ENCODE data around the gene PDCD2L.
"Not testable (repeated sequence)": the region's sequence is repeated elsewhere in the genome, so short reads cannot be mapped to it uniquely, and the experiment has no call there.

Gene PDCD2L

GRCh38 chr19:34373601-34374288 is 30.5 kb upstream of the PDCD2L start:
- no peak for DNase-seq (ENCODE audit: low read depth in 2 of 2)

- DNase-seq (ENCODE audit: low read depth in 2 of 2), result no peak
Measured at GRCh38 chr19:34375598-34375997, 28.6 kb upstream of the PDCD2L start.

GRCh38 chr19:34380639-34381241 is 23.5 kb upstream of the PDCD2L start:
- DNase-seq (ENCODE audit: low read depth in 2 of 2), result no peak

GRCh38 chr19:34381399-34382251 is 22.6 kb upstream of the PDCD2L start:
- no peak for DNase-seq (ENCODE audit: low read depth in 2 of 2)

- no peak for DNase-seq (ENCODE audit: low read depth in 2 of 2)
Measured at GRCh38 chr19:34382471-34382870, 21.7 kb upstream of the PDCD2L start.

GRCh38 chr19:34383599-34383998 is 20.6 kb upstream of the PDCD2L start:
- no peak for DNase-seq (ENCODE audit: low read depth in 2 of 2)

GRCh38 chr19:34386645-34387445 is 17.4 kb upstream of the PDCD2L start:
- no peak for DNase-seq (ENCODE audit: low read depth in 2 of 2)

- no peak for DNase-seq (ENCODE audit: low read depth in 2 of 2)
Measured at GRCh38 chr19:34387446-34387810, 16.8 kb upstream of the PDCD2L start.

GRCh38 chr19:34388745-34389144 is 15.5 kb upstream of the PDCD2L start:
- DNase-seq (ENCODE audit: low read depth in 2 of 2), result not testable (repeated sequence)

GRCh38 chr19:34391813-34392212 is 12.4 kb upstream of the PDCD2L start:
- no peak for DNase-seq (ENCODE audit: low read depth in 2 of 2)

GRCh38 chr19:34393031-34393430 is 11.2 kb upstream of the PDCD2L start:
- DNase-seq (ENCODE audit: low read depth in 2 of 2), result no peak

GRCh38 chr19:34393629-34394028 is 10.6 kb upstream of the PDCD2L start:
- DNase-seq (ENCODE audit: low read depth in 2 of 2), result no peak

GRCh38 chr19:34397853-34398252 is 6.3 kb upstream of the PDCD2L start:
- DNase-seq (ENCODE audit: low read depth in 2 of 2), result no peak

GRCh38 chr19:34399886-34400285 is 4.3 kb upstream of the PDCD2L start:
- no peak for DNase-seq (ENCODE audit: low read depth in 2 of 2)

GRCh38 chr19:34400844-34401243 is 3.4 kb upstream of the PDCD2L start:
- DNase-seq (ENCODE audit: low read depth in 2 of 2), result not testable (repeated sequence)

- no peak for DNase-seq (ENCODE audit: low read depth in 2 of 2)
Measured at GRCh38 chr19:34402074-34402600, 2.1 kb upstream of the PDCD2L start.

- DNase-seq (ENCODE audit: low read depth in 2 of 2), result no peak
Measured at GRCh38 chr19:34403784-34404108, 453 bp upstream of the PDCD2L start.

- DNase-seq (ENCODE audit: low read depth in 2 of 2), result no peak
Measured at GRCh38 chr19:34405892-34406660, 1.9 kb downstream of the PDCD2L start.

- no peak for DNase-seq (ENCODE audit: low read depth in 2 of 2)
Measured at GRCh38 chr19:34408411-34408810, 4.2 kb downstream of the PDCD2L start.

GRCh38 chr19:34409189-34410164 is 5.3 kb downstream of the PDCD2L start:
- DNase-seq (ENCODE audit: low read depth in 2 of 2), result no peak

Measured in stimulated activated CD4-positive, alpha-beta T cell treated with anti-CD3 and anti-CD28 coated beads, Interleukin-1b, Interleukin-23, amount 100 ng/mL, for 1 hour (primary cell).